Body of pancreas (tissue), 4 donors: Measurements from ENCODE around the gene XPO1. TPM values are rescaled to one million over a fixed set of nuclear protein-coding genes. Genes with fewer than 3 reads are reported as not detected.
"Not testable (repeated sequence)": the region's sequence is repeated elsewhere in the genome, so short reads cannot be mapped to it uniquely, and the experiment has no call there.

Source experiments
- ATAC-seq: fragments of 150-250 bp; one replicate; pipeline ENCODE4 v1.9.1; 2016
- DNase-seq, 4 donors: peaks; one replicate each; pipeline ENCODE4 v3.0.0-alpha.2; 2019
- H3K27ac ChIP-seq, 4 donors: fragments of 200-600 bp; sonication (generic); 1 replicate in 3 of 4; 2 replicates in 1 of 4; pipeline versions ENCODE4 v1.5.1 to v1.6.1; 2016 to 2019; ENCODE audit warnings: mild to moderate bottlenecking in 1 of 4, mixed read lengths in 1 of 4, moderate library complexity in 1 of 4
- H3K27me3 ChIP-seq, 2 donors: fragments of 200-600 bp; sonication (generic); one replicate each; pipeline ENCODE4 v1.6.0; 2016; ENCODE audit warnings: mild to moderate bottlenecking in 1 of 2
- H3K36me3 ChIP-seq, 2 donors: fragments of 200-600 bp; sonication (generic); replicated peaks in 1 of 2; 2 replicates each; pipeline ENCODE4 v1.5.1; 2016; ENCODE audit warnings: low read depth in 2 of 2; ENCODE audit not compliant: insufficient read depth in 1 of 2
- H3K4me1 ChIP-seq: fragments of 200-600 bp; sonication (generic); one replicate; pipeline ENCODE4 v1.6.0; 2016
- H3K4me3 ChIP-seq, 2 donors: fragments of 200-600 bp; sonication (generic); 1 replicate in 1 of 2; 2 replicates in 1 of 2; pipeline ENCODE4 v1.5.1; 2016 to 2019
- H3K9me3 ChIP-seq, 3 donors: fragments of 200-600 bp; sonication (generic); 1 replicate in 2 of 3; 2 replicates in 1 of 3; pipeline ENCODE4 v1.5.1; 2016
- POLR2A ChIP-seq, 3 donors: fragments of 450-650 bp; IDR thresholded peaks; one replicate each; pipeline ENCODE4 v1.6.1; 2016; ENCODE audit warnings: antibody characterized with exemption in 3 of 3, mild to moderate bottlenecking in 2 of 3
- WGBS, 2 donors: methylation state at CpG; one replicate each; pipeline ENCODE4 v1.1.5; 2017; 5-methylcytosine and 5-hydroxymethylcytosine counted together
- intact Hi-C: fragments of 100-400 bp; cut with DNase I; formaldehyde crosslinking; loops from one replicate; pipeline ENCODE4 v1.15.1; 2023
- total RNA-seq, 2 donors: library from RNA; depleted of rRNA; stranded (reverse); fragments of >200 nt; gene quantifications; one replicate each; pipeline ENCODE4 v1.1.0, GENCODE V29; 2016
- TF ChIP-seq, protein P1 (sequence below), 7 experiments: fragments of 450-650 bp in 4 of 7; fragments of 200-600 bp in 3 of 7; sonication (generic) in 3 of 7; IDR thresholded peaks; one replicate each; pipeline ENCODE4 v1.5.1; 2016 to 2019; ENCODE audit warnings: antibody characterized with exemption in 7 of 7

Gene XPO1
- total RNA-seq, 2 donors from 2014 or later = 55.7 to 70.0 TPM

- H3K4me3 ChIP-seq = no peak overlapping the region
- TF ChIP-seq, protein P1, sequence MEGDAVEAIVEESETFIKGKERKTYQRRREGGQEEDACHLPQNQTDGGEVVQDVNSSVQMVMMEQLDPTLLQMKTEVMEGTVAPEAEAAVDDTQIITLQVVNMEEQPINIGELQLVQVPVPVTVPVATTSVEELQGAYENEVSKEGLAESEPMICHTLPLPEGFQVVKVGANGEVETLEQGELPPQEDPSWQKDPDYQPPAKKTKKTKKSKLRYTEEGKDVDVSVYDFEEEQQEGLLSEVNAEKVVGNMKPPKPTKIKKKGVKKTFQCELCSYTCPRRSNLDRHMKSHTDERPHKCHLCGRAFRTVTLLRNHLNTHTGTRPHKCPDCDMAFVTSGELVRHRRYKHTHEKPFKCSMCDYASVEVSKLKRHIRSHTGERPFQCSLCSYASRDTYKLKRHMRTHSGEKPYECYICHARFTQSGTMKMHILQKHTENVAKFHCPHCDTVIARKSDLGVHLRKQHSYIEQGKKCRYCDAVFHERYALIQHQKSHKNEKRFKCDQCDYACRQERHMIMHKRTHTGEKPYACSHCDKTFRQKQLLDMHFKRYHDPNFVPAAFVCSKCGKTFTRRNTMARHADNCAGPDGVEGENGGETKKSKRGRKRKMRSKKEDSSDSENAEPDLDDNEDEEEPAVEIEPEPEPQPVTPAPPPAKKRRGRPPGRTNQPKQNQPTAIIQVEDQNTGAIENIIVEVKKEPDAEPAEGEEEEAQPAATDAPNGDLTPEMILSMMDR (IDR thresholded peaks at IDR 0.05) = no peak
- no peak for TF ChIP-seq POLR2A (IDR thresholded peaks at IDR 0.05)
- ATAC-seq = no peak
- DNase-seq = no peak
- peaks cover 5 to 7% of the 10 kb centered on the region in 2 donors for H3K36me3 ChIP-seq
- H3K4me1 ChIP-seq = no peaks in the 10 kb centered on the region
- H3K27ac ChIP-seq = no peak overlapping the region
- no peaks in the 10 kb centered on the region for H3K27me3 ChIP-seq
- no peaks in the 10 kb centered on the region for H3K9me3 ChIP-seq
- intact Hi-C loops = no loop called here
- WGBS, 2 donors = 87 to 90% methylated on average over 6 of the region's 6 CpGs
These were observed 60.1 kb downstream of the XPO1 start for GRCh38 chr2:61478086-61478485.

DNA sequence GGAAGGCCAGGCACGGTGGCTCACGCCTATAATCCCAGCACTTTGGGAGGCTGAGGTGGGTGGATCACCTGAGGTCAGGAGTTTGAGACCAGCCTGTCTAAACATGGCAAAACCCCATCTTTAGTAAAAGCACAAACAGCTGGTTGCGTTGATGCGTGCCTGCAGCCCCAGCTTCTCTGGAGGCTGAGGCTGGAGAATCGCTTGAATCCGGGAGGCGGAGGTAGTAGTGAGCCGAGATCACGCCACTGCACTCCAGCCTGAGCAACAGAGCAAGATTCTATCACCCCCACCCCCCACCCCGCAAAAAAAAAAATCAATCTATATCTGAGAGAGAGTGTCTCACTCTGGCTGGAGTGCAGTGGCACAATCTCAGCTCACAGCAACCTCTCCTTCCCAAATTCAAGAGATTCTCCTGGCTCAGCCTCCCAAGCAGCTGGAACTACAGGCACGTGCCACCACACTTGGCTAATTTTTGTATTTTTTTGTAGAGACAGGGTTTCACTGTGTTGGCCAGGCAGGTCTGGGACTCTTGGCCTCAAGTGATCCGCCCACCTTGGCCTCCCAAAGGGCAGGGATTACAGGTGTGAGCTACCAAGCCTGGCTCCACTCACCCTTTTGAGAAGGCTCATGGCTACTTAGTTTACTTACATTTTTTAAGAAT, 61.1 kb downstream of the XPO1 start:
- H3K4me3 ChIP-seq, DNase-seq, H3K9me3 ChIP-seq, H3K4me1 ChIP-seq, H3K36me3 ChIP-seq, intact Hi-C loops, H3K27me3 ChIP-seq, H3K27ac ChIP-seq, ATAC-seq: not testable (repeated sequence)
- 93 to 95% methylated on average over 12 of the region's 12 CpGs for WGBS, 2 donors

DNA sequence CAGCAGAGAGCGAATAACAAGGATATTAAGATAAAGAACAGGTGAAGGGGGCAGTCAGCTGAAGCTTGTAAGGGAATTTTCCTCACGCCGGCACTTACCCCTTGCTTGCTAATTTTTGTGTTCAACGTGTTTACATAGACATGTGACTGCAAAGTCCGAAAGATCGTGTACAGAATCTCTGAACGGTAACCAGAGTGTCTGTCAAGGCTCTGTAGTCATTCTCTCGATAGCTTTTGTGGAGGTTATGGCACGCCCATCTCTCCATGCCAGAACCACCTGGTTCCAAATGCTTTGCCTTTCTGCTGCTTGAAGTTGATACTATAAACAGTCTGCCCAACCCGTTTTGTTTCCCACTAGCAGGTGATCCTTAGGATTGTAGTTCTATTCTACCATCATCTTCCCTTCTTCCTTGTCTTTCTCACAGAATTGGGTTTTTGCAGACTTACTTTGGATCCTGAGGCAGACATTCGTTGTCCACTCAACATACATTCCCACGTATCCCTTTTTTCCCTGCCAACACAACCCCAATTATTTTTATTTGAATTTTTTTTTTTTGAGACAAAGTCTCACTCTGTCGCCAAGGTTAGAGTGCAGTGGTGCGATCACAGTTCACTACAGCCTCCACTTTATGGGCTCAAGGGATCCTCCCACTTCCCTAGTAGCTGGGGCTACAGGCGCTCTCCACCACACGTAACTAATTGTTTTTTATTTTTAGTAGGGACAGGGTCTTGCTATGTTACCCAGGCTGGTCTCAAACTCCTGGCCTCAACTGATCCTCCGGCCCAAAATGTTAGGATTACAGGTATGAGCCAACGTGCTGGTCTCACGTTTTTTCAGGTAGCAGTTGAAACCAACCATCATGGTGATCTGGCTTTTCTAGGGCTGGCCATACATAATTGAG, 66.0 kb downstream of the XPO1 start:
- H3K27me3 ChIP-seq = no peaks in the 10 kb centered on the region
- H3K9me3 ChIP-seq = peaks cover 0 to 3% (median 0%) of the 10 kb centered on the region in 3 donors
- ATAC-seq = no peak
- H3K4me1 ChIP-seq = peaks cover 29% of the 10 kb centered on the region
- peak in 3 of 4 donors; percentile 28 to 46 (median 37) for DNase-seq
- 34 to 37% methylated on average over 19 of the region's 19 CpGs for WGBS, 2 donors
- H3K4me3 ChIP-seq = peak overlapping the region; percentile 78 to 96
- peak overlapping the region; percentile 88 to 99 (median 97) for H3K27ac ChIP-seq
- no peak for TF ChIP-seq POLR2A (IDR thresholded peaks at IDR 0.05)
- TF ChIP-seq, protein P1 (IDR thresholded peaks at IDR 0.05) = peak in 1 of 7 experiments; percentile 1
- intact Hi-C loops = no loop called here
- peaks cover 0 to under 1% of the 10 kb centered on the region in 2 donors for H3K36me3 ChIP-seq

GRCh38 chr2:61470965-61471904, 66.9 kb downstream of the XPO1 start, which contains the start of gene USP34:
USP34 (minus strand) TSS chr2:61471087; CDS start chr2:61470692, 395 bp downstream.
- Histone ChIP-seq H3K27me3 (no peaks in the 10 kb centered on the region), H3K4me3 (peak within 1 kb of the TSS; percentile 78 to 96), H3K4me1 (peaks cover 29% of the 10 kb centered on the region), H3K9me3 (peaks cover 0 to 3% (median 0%) of the 10 kb centered on the region in 3 donors), H3K36me3 (no peaks in the 10 kb centered on the region), H3K27ac (peak within 1 kb of the TSS; percentile 88 to 99 (median 97))
- peak; percentile 93 to 96 (median 93) for DNase-seq
- 0% methylated on average over 23 to 84 of the region's 91 CpGs for WGBS, 2 donors
- TF ChIP-seq POLR2A (IDR thresholded peaks at IDR 0.05) = peak; percentile 59 to 85 (median 81)
- TF ChIP-seq, protein P1 (IDR thresholded peaks at IDR 0.05) = peak in 4 of 7 experiments; percentile 8 to 24 (median 16)
- intact Hi-C loops = no loop called here
- peak; percentile 90 for ATAC-seq
